HepG2 (cell line): ENCODE measurements around the gene MRPS7. TPM values are rescaled to one million over a fixed set of nuclear protein-coding genes. Genes with fewer than 3 reads are reported as not detected.

ENCODE experiments used
- ARNTL ChIP-seq: sonication (generic); formaldehyde crosslinking; IDR thresholded peaks from 2 replicates; pipeline ENCODE4 v1.4.0; 2020; ENCODE audit warnings: mild to moderate bottlenecking, missing genetic modification reagents
- ATF2 ChIP-seq: sonication (generic); formaldehyde crosslinking; IDR thresholded peaks from 2 replicates; pipeline ENCODE4 v1.4.0; 2020; ENCODE audit warnings: missing genetic modification reagents
- CCDC6 ChIP-seq: sonication (generic); formaldehyde crosslinking; IDR thresholded peaks from 2 replicates; pipeline ENCODE4 v1.8.1; 2022; ENCODE audit warnings: mild to moderate bottlenecking, missing genetic modification reagents, moderate library complexity
- FOXK2 ChIP-seq: fragments of 450-650 bp; IDR thresholded peaks from 2 replicates; pipeline ENCODE4 v1.6.1; 2016
- KAT8 ChIP-seq: IDR thresholded peaks from 2 replicates; pipeline ENCODE4 v1.6.1; 2016; ENCODE audit warnings: missing genetic modification reagents, missing compliant biosample characterization
- KMT2B ChIP-seq: IDR thresholded peaks from 2 replicates; pipeline ENCODE4 v1.6.1; 2016; ENCODE audit warnings: missing genetic modification reagents, missing compliant biosample characterization
- MYPOP ChIP-seq: sonication (generic); formaldehyde crosslinking; IDR thresholded peaks from 2 replicates; pipeline ENCODE4 v1.8.1; 2023; ENCODE audit warnings: mild to moderate bottlenecking, moderate library complexity, missing genetic modification reagents
- NR2F2 ChIP-seq: IDR thresholded peaks from 2 replicates; pipeline ENCODE4 v1.6.1; 2012; ENCODE audit warnings: low read depth, inconsistent platforms, borderline replicate concordance
- PLRG1 ChIP-seq: fragments of 450-650 bp; conservative IDR thresholded peaks from 2 replicates; pipeline ENCODE4 v1.6.1; 2016
- PRDM15 ChIP-seq: sonication (generic); formaldehyde crosslinking; IDR thresholded peaks from 2 replicates; pipeline ENCODE4 v1.4.0; 2020; ENCODE audit warnings: missing genetic modification reagents
- SMYD3 ChIP-seq: sonication (generic); formaldehyde crosslinking; IDR thresholded peaks from 2 replicates; pipeline ENCODE4 v1.8.1; 2023; ENCODE audit warnings: mild to moderate bottlenecking, missing genetic modification reagents
- ZHX1 ChIP-seq: sonication (generic); formaldehyde crosslinking; IDR thresholded peaks from 2 replicates; pipeline ENCODE4 v1.8.1; 2022; ENCODE audit warnings: low read depth, mild to moderate bottlenecking, missing genetic modification reagents
- ZNF18 ChIP-seq: sonication (generic); formaldehyde crosslinking; IDR thresholded peaks from 2 replicates; pipeline ENCODE4 v1.8.0; 2022; ENCODE audit warnings: mild to moderate bottlenecking, missing genetic modification reagents; ENCODE audit not compliant: insufficient replicate concordance
- ZNF644 ChIP-seq: IDR thresholded peaks from 2 replicates; pipeline ENCODE4 v1.6.1; 2016; ENCODE audit warnings: low read depth
- ZNF672 ChIP-seq: sonication (generic); formaldehyde crosslinking; IDR thresholded peaks from 2 replicates; pipeline ENCODE4 v1.8.1; 2022; ENCODE audit warnings: missing genetic modification reagents
- ZNF674 ChIP-seq: sonication (generic); formaldehyde crosslinking; IDR thresholded peaks from 2 replicates; pipeline ENCODE4 v1.5.0; 2020; ENCODE audit warnings: low read depth, mild to moderate bottlenecking, missing genetic modification reagents
- ZNF790 ChIP-seq: sonication (generic); formaldehyde crosslinking; IDR thresholded peaks from 2 replicates; pipeline ENCODE4 v1.8.0; 2022; ENCODE audit warnings: missing genetic modification reagents, mild to moderate bottlenecking, borderline replicate concordance
- ZNF839 ChIP-seq: sonication (generic); formaldehyde crosslinking; IDR thresholded peaks from 2 replicates; pipeline ENCODE4 v1.4.0; 2020; ENCODE audit warnings: missing genetic modification reagents, mild to moderate bottlenecking, borderline replicate concordance
- ZNF850 ChIP-seq: sonication (generic); formaldehyde crosslinking; conservative IDR thresholded peaks from 2 replicates; pipeline ENCODE4 v1.9.0; 2021; ENCODE audit warnings: mild to moderate bottlenecking, missing genetic modification reagents
- polyA plus RNA-seq, 8 experiments: library from polyadenylated mRNA; depleted of rRNA in 3 of 8; stranded (reverse) in 7 of 8; unstranded in 1 of 8; fragments of >200 nt; fragmentation: Illumina TruSeq in 4 of 8; extraction: Trizol in 4 of 8; gene quantifications; 2 replicates each; pipeline versions ENCODE4 v1.2.1 to v1.2.3, GENCODE V29; 2011 to 2016; ENCODE audit warnings: low read depth in 4 of 8, missing spikeins in 1 of 8, mixed read lengths in 1 of 8; ENCODE audit not compliant: insufficient read depth in 1 of 8
- total RNA-seq, 5 experiments: library from RNA; depleted of rRNA; stranded (reverse); fragments of >200 nt; fragmentation: Illumina TruSeq; extraction: Trizol; gene quantifications; 2 replicates each; pipeline ENCODE4 v1.2.3, GENCODE V29; 2016; ENCODE audit warnings: low read depth in 1 of 5

Gene MRPS7
- total and polyA plus RNA-seq, 2 of the 13 experiments (the other 11 are each of a cell fraction or from before 2014, with no cell fraction given), result 97.0 to 162 TPM

GRCh38 chr17:75261336-75262111 lies at the start of gene MRPS7, which contains the start of gene GGA3 (continued):
- peak; percentile 83; the same call in 1 of the 2 replicates for TF ChIP-seq ZNF790 (CRISPR knock-in tag)
- peak; percentile 95 for TF ChIP-seq SMYD3 (CRISPR knock-in tag)
- TF ChIP-seq KAT8 (CRISPR knock-in tag), result peak; percentile 91
- TF ChIP-seq NR2F2, result peak; percentile 45; the same call in 1 of the 2 replicates
- TF ChIP-seq ZNF850 (CRISPR knock-in tag), result 0 out of 2 replicates have a peak, but pooled peaks have one; percentile 45
- TF ChIP-seq ZNF672, result no peak
- peak; percentile 82 for TF ChIP-seq ZNF18
- 0 out of 2 replicates have a peak, but pooled peaks have one; percentile 18 for TF ChIP-seq ZNF674
- peak; percentile 72; the same call in 1 of the 2 replicates for TF ChIP-seq ATF2 (CRISPR knock-in tag)
- peak; percentile 90 for TF ChIP-seq MYPOP (CRISPR knock-in tag)
- peak; percentile 56; the same call in 1 of the 2 replicates for TF ChIP-seq ZNF839 (CRISPR knock-in tag)
- TF ChIP-seq ZHX1, result peak; percentile 91
- no peak for TF ChIP-seq ZNF644 (CRISPR knock-in tag)
- TF ChIP-seq ARNTL (CRISPR knock-in tag), result peak; percentile 81
- TF ChIP-seq PRDM15 (CRISPR knock-in tag), result peak; percentile 72; the same call in 1 of the 2 replicates
- TF ChIP-seq KMT2B (CRISPR knock-in tag), result peak; percentile 89
- TF ChIP-seq CCDC6 (CRISPR knock-in tag), result peak; percentile 30; the same call in 1 of the 2 replicates
- TF ChIP-seq FOXK2, result no peak; the same call in 1 of the 2 replicates
- TF ChIP-seq PLRG1, result no peak
